Measurements from ENCODE around the gene MACC1. TPM values are rescaled to one million over a fixed set of nuclear protein-coding genes. Genes with fewer than 3 reads are reported as not detected.

Gene MACC1
- total and polyA plus RNA-seq, 2 of the 13 experiments (the other 11 are each of a cell fraction or from before 2014, with no cell fraction given) = 0.04 TPM; not detected in 1

DNA sequence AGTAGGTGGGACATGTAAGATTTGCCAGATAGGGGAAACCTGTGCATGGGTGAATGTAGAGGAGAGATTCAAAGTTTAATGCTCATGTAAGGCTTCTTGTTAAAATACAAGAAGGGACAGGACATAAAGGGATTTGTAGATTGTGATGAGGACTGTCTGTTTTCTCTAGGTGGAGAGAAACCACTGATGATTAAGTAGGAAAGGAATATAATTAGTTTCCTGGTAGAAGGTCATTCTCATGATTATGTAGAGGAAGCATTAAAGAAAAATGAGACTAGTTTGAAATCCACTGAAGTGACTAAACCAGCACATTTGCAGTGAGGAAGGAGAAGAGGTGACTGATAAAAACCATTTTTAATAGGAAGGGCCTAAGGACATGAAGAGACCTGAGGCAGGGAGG is 19.6 kb upstream of the MACC1 start (continued):
- TF ChIP-seq TBL1XR1 (IDR thresholded peaks at IDR 0.05; ENCODE audit: borderline replicate concordance, low read length, partially characterized antibody) (no peak), FIP1L1 (IDR thresholded peaks at IDR 0.05; ENCODE audit: borderline replicate concordance, insufficient read depth, low read depth, low read length) (no peak), ZBTB38 (CRISPR knock-in tag; IDR thresholded peaks at IDR 0.05) (no peak)

DNA sequence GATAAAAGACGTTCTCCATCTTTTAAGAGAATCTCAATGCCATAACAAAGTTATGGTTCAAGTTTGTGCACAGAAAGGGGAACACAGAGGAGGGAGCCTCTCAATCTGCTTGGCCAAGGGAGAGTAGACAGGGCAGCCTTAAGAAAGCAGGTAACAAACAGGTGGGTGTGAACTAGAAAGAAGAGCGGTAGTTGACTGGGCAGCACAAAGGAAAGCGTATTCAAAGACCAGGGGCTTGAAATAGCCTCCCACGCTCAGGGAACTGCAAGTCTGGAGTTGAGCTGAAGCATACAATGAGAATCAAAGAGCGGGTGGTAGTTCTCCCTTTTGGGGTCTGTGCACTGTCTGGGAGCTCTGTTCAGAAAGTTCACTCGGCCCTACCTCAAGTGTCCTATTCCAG is 18.9 kb upstream of the MACC1 start:
- intact Hi-C loops (cut with micrococcal nuclease; ENCODE audit: unreplicated experiment) (no loop called here), in situ Hi-C loops (cut with HindIII; ENCODE audit: extremely low pct_ligation_motif_present, low pct_unique_long_range_greater_than_20kb) (no loop called here)
- Histone ChIP-seq H2AFZ (ENCODE audit: low read length) (no peak overlapping the region), H3K4me1 (ENCODE audit: insufficient read depth, low read length) (peaks cover 5% of the 10 kb centered on the region), H4K20me1 (ENCODE audit: insufficient read depth, low read length) (no peaks in the 10 kb centered on the region), H3K36me3 (replicated peaks in 1 of 2; ENCODE audit: control insufficient read depth in 1 of 2, insufficient read depth in 2 of 2, low read length in 2 of 2) (no peaks in the 10 kb centered on the region), H3K4me3 (replicated peaks in 1 of 3; ENCODE audit: insufficient read depth in 1 of 3, low read depth in 2 of 3, low read length in 3 of 3) (no peak overlapping the region), H3K9me3 (ENCODE audit: low read length) (no peaks in the 10 kb centered on the region), H3K9ac (ENCODE audit: insufficient read depth, low read depth, low read length) (no peak overlapping the region), H3K27ac (ENCODE audit: extremely low read length, insufficient read depth, low read length) (no peak overlapping the region), H3K27me3 (ENCODE audit: control insufficient read depth in 1 of 2, insufficient read depth in 2 of 2, low read length in 2 of 2) (no peaks in the 10 kb centered on the region; a peak in 1 of 5 replicates), H3K4me2 (ENCODE audit: low read depth, low read length) (no peak overlapping the region), H3K79me2 (ENCODE audit: insufficient read depth, low read length) (no peaks in the 10 kb centered on the region)
- DNase-seq (ENCODE audit: low spot score) (no peak), FAIRE-seq (no peak), ATAC-seq (no peak)
- no TSS peak for BruUV-seq (replicated peaks)
- 57% methylated on average over 6 of the region's 6 CpGs for WGBS (ENCODE audit: low lambda C conversion rate)
- ChIA-PET CTCF (ENCODE audit: low intra/inter-chr PET ratio, low total read pairs) (no interaction called here), POLR2A (no interaction called here)
- TF ChIP-seq KLF11 (CRISPR knock-in tag; IDR thresholded peaks at IDR 0.05) (no peak), GPN1 (CRISPR knock-in tag; IDR thresholded peaks at IDR 0.05; ENCODE audit: borderline replicate concordance) (no peak), SNAPC2 (CRISPR knock-in tag; IDR thresholded peaks at IDR 0.05) (no peak), SMARCE1 (IDR thresholded peaks at IDR 0.05; ENCODE audit: borderline replicate concordance) (no peak), PTBP1 (IDR thresholded peaks at IDR 0.05; ENCODE audit: low read depth, low read length, poor library complexity, severe bottlenecking) (no peak), SYNCRIP (IDR thresholded peaks at IDR 0.05; ENCODE audit: insufficient read depth, low read depth, low read length) (no peak), RARG (CRISPR knock-in tag; IDR thresholded peaks at IDR 0.05; ENCODE audit: low read depth) (no peak), NFE2L1 (CRISPR knock-in tag; IDR thresholded peaks at IDR 0.05; ENCODE audit: borderline replicate concordance) (no peak), ZNF382 (CRISPR knock-in tag; IDR thresholded peaks at IDR 0.05; ENCODE audit: borderline replicate concordance) (no peak), GZF1 (CRISPR knock-in tag; IDR thresholded peaks at IDR 0.05) (no peak), SIX1 (CRISPR knock-in tag; IDR thresholded peaks at IDR 0.05; ENCODE audit: borderline replicate concordance) (no peak)
- TF ChIP-seq, protein P1, sequence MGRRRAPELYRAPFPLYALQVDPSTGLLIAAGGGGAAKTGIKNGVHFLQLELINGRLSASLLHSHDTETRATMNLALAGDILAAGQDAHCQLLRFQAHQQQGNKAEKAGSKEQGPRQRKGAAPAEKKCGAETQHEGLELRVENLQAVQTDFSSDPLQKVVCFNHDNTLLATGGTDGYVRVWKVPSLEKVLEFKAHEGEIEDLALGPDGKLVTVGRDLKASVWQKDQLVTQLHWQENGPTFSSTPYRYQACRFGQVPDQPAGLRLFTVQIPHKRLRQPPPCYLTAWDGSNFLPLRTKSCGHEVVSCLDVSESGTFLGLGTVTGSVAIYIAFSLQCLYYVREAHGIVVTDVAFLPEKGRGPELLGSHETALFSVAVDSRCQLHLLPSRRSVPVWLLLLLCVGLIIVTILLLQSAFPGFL (CRISPR knock-in tag; IDR thresholded peaks at IDR 0.05) = no peak
